CD14-positive monocyte (primary cell): ENCODE measurements around the gene TNNT2. TPM values are rescaled to one million over a fixed set of nuclear protein-coding genes. Genes with fewer than 3 reads are reported as not detected.

ENCODE experiments used
- DNase-seq, 3 donors: peaks; one replicate each; pipeline ENCODE4 v3.0.0-alpha.2; 2011 to 2022
- H2AFZ ChIP-seq: 2 replicates; pipeline ENCODE4 v1.6.0; 2012; ENCODE audit warnings: mild to moderate bottlenecking, low read depth, low read length, inconsistent platforms; ENCODE audit not compliant: insufficient read depth, poor library complexity, severe bottlenecking
- H3K27ac ChIP-seq, 2 donors: 1 replicate in 1 of 2; 2 replicates in 1 of 2; pipeline ENCODE4 v1.5.1; 2012 to 2013; ENCODE audit warnings: low read length in 2 of 2, control low read depth in 1 of 2, inconsistent platforms in 1 of 2, low read depth in 1 of 2, mild to moderate bottlenecking in 1 of 2
- H3K27me3 ChIP-seq, 2 donors: one replicate each; pipeline versions ENCODE4 v1.6.0 to v1.6.1; 2011 to 2013; ENCODE audit warnings: low read length in 2 of 2; ENCODE audit not compliant: control insufficient read depth in 2 of 2, insufficient read depth in 2 of 2
- H3K36me3 ChIP-seq, 2 donors: replicated peaks in 1 of 2; 1 replicate in 1 of 2; 2 replicates in 1 of 2; pipeline versions ENCODE4 v1.5.1 to v1.6.1; 2012 to 2013; ENCODE audit warnings: low read length in 2 of 2, control low read depth in 1 of 2, inconsistent platforms in 1 of 2, mild to moderate bottlenecking in 1 of 2; ENCODE audit not compliant: insufficient read depth in 2 of 2, control insufficient read depth in 1 of 2
- H3K4me1 ChIP-seq, 2 donors: 1 replicate in 1 of 2; 2 replicates in 1 of 2; pipeline versions ENCODE4 v1.5.1 to v1.6.1; 2012 to 2013; ENCODE audit warnings: low read length in 2 of 2, control low read depth in 1 of 2, inconsistent platforms in 1 of 2, mild to moderate bottlenecking in 1 of 2, moderate library complexity in 1 of 2; ENCODE audit not compliant: insufficient read depth in 2 of 2, control insufficient read depth in 1 of 2
- H3K4me2 ChIP-seq: replicated peaks from 2 replicates; pipeline ENCODE3; 2012; ENCODE audit warnings: low read length, moderate library complexity, mild to moderate bottlenecking; ENCODE audit not compliant: poor library complexity, severe bottlenecking; ENCODE audit errors: extremely low read depth
- H3K4me3 ChIP-seq, 3 experiments: fragments of 200-600 bp in 1 of 3; sonication (generic) in 1 of 3; replicated peaks in 1 of 3; 1 replicate in 2 of 3; 2 replicates in 1 of 3; pipeline ENCODE4 v1.5.1; 2011 to 2013; ENCODE audit warnings: low read length in 3 of 3, mild to moderate bottlenecking in 3 of 3, control low read depth in 2 of 3, low read depth in 2 of 3, inconsistent platforms in 1 of 3, moderate library complexity in 1 of 3
- H3K79me2 ChIP-seq: 2 replicates; pipeline ENCODE4 v1.6.0; 2012; ENCODE audit warnings: mild to moderate bottlenecking, control low read depth, inconsistent platforms, low read length, moderate library complexity; ENCODE audit not compliant: insufficient read depth
- H3K9ac ChIP-seq: 2 replicates; pipeline ENCODE4 v1.6.0; 2017; ENCODE audit warnings: low read length, mild to moderate bottlenecking; ENCODE audit not compliant: insufficient read depth, poor library complexity, severe bottlenecking
- H3K9me3 ChIP-seq, 2 donors: replicated peaks in 1 of 2; 1 replicate in 1 of 2; 2 replicates in 1 of 2; pipeline versions ENCODE4 v1.5.1 to v1.6.1; 2012 to 2013; ENCODE audit warnings: low read length in 2 of 2, control low read depth in 1 of 2; ENCODE audit not compliant: control insufficient read depth in 1 of 2, insufficient read depth in 1 of 2
- H4K20me1 ChIP-seq: 2 replicates; pipeline ENCODE4 v1.6.0; 2012; ENCODE audit warnings: mild to moderate bottlenecking, low read length, control low read depth, moderate library complexity; ENCODE audit not compliant: insufficient read depth
- H3K27ac Mint-ChIP-seq, 7 donors: one replicate each; pipeline ENCODE4 v1.8.0; 2020; ENCODE audit warnings: mild to moderate bottlenecking in 7 of 7, mixed read lengths in 7 of 7, moderate library complexity in 6 of 7, inconsistent platforms in 2 of 7
- H3K27me3 Mint-ChIP-seq, 3 donors: one replicate each; pipeline ENCODE4 v1.8.0; 2021 to 2022; ENCODE audit warnings: low read depth in 3 of 3, mild to moderate bottlenecking in 3 of 3, mixed read lengths in 3 of 3, moderate library complexity in 3 of 3, inconsistent platforms in 1 of 3
- H3K36me3 Mint-ChIP-seq, 2 donors: one replicate each; pipeline ENCODE4 v1.8.0; 2020; ENCODE audit warnings: mixed read lengths in 2 of 2, inconsistent platforms in 1 of 2, mild to moderate bottlenecking in 1 of 2
- H3K4me1 Mint-ChIP-seq: one replicate; pipeline ENCODE4 v1.8.0; 2020; ENCODE audit warnings: mild to moderate bottlenecking, mixed read lengths
- H3K4me3 Mint-ChIP-seq, 2 donors: one replicate each; pipeline ENCODE4 v1.8.0; 2020; ENCODE audit warnings: mild to moderate bottlenecking in 2 of 2, mixed read lengths in 2 of 2, moderate library complexity in 1 of 2
- H3K9me3 Mint-ChIP-seq, 7 donors: one replicate each; pipeline ENCODE4 v1.8.0; 2020 to 2022; ENCODE audit warnings: mixed read lengths in 7 of 7, mild to moderate bottlenecking in 6 of 7, moderate library complexity in 6 of 7, inconsistent platforms in 2 of 7
- WGBS: methylation state at CpG from one replicate; pipeline ENCODE4 v1.1.5; 2013; ENCODE audit warnings: missing lambda C conversion rate; ENCODE audit not compliant: insufficient coverage; 5-methylcytosine and 5-hydroxymethylcytosine counted together
- intact Hi-C, 2 donors: fragments of 100-400 bp; cut with micrococcal nuclease; formaldehyde crosslinking; loops; one replicate each; pipeline versions ENCODE4 v1.15.0 to v1.15.1; 2023
- polyA plus RNA-seq, 3 donors: library from polyadenylated mRNA; depleted of rRNA in 1 of 3; unstranded in 2 of 3; stranded (reverse) in 1 of 3; fragments of 300-500 nt in 2 of 3; fragments of >200 nt in 1 of 3; fragmentation: Illumina TruSeq in 2 of 3; gene quantifications; 1 replicate in 2 of 3; 2 replicates in 1 of 3; pipeline ENCODE4 v1.2.3, GENCODE V29; 2012 to 2021
- TF ChIP-seq, protein P1 (sequence below): fragments of 200-600 bp; IDR thresholded peaks from one replicate; pipeline ENCODE4 v1.8.0; 2022; ENCODE audit warnings: antibody characterized with exemption, mild to moderate bottlenecking

TNNT2 gene
- polyA plus RNA-seq, 3 donors: not detected

DNA sequence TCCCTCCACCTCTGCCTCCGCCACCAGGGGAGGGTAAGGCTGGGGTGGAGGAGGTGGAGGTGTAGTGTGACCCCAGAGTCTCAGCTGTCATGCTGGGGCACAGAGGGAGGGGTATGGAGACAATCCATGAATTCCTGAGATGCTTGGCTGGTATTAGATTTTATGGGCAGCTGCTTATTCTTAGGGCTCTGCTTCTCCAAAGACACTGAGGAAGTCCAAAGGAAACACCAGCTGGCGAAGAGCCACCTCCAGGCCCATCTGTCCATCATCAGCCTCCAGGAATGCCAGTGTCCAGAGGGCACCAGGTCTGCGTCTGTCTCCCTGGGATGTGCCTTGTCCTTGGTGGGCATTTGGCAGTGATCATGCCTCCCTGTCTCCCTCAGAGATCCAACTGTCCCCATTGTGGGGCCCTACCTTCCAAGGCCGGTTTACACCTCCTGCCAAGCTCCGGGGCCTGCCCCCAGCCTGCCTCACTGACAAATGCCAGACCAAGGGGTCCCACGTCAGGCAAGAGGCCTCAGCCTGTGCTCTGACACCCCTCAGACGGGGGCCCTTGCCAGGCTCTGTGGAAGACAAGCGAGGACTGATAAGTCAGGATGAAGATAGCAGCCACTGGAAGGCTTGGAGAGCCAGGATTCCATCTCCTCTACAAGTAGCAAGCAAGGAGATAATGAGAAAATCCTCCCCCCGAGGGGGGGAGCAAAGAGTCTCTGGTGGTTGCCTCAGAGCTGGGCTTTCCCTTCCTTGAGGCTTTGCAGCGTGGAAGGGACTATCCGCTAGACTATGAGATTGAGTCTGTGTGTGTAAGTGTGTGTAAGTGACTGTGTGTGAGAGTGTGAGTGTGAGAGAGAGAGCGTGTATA lies 42.5 kb upstream of the TNNT2 start:
- DNase-seq: no peak
- H3K4me1 ChIP-seq: no peaks in the 10 kb centered on the region
- H3K9me3 ChIP-seq: no peaks in the 10 kb centered on the region
- Mint-ChIP-seq H3K4me1 (no peaks in the 10 kb centered on the region), H3K36me3 (no peaks in the 10 kb centered on the region), H3K27ac (no peak overlapping the region), H3K27me3 (peaks cover 2 to 9% (median 6%) of the 10 kb centered on the region in 3 donors), H3K4me3 (no peak overlapping the region), H3K9me3 (peaks cover 0 to 2% (median 0%) of the 10 kb centered on the region in 7 donors)
- intact Hi-C loops: no loop called here
- no peaks in the 10 kb centered on the region for H3K36me3 ChIP-seq
- no peaks in the 10 kb centered on the region for H4K20me1 ChIP-seq
- no peak overlapping the region for H3K4me2 ChIP-seq
- no peak overlapping the region for H3K9ac ChIP-seq
- 88% methylated on average over 5 of the region's 12 CpGs for WGBS
- TF ChIP-seq, protein P1, sequence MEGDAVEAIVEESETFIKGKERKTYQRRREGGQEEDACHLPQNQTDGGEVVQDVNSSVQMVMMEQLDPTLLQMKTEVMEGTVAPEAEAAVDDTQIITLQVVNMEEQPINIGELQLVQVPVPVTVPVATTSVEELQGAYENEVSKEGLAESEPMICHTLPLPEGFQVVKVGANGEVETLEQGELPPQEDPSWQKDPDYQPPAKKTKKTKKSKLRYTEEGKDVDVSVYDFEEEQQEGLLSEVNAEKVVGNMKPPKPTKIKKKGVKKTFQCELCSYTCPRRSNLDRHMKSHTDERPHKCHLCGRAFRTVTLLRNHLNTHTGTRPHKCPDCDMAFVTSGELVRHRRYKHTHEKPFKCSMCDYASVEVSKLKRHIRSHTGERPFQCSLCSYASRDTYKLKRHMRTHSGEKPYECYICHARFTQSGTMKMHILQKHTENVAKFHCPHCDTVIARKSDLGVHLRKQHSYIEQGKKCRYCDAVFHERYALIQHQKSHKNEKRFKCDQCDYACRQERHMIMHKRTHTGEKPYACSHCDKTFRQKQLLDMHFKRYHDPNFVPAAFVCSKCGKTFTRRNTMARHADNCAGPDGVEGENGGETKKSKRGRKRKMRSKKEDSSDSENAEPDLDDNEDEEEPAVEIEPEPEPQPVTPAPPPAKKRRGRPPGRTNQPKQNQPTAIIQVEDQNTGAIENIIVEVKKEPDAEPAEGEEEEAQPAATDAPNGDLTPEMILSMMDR: no peak
- no peaks in the 10 kb centered on the region for H3K27me3 ChIP-seq
- H2AFZ ChIP-seq: no peak overlapping the region
- H3K27ac ChIP-seq: no peak overlapping the region
- no peaks in the 10 kb centered on the region for H3K79me2 ChIP-seq
- H3K4me3 ChIP-seq: no peak overlapping the region

DNA sequence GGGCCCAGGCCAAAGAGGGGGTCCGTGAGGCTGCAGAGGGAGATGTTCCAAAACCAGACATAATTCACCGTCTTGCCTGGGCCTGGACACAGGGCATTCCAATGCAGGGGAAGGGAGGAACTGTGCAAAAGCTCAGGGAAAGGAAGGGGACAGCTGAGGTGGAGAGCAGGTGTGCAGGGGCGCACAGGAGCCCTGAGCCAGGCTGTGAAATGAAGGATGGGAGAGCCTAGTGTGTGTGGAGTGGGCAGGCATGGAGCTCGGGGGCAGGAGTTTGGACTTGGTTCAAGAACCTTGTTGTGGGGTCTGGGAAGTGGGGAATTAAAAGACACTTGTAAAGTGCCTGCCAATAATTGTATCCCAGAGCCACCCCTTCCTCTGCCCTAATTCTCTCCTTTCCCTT lies 41.8 kb upstream of the TNNT2 start:
- WGBS: 100% methylated on average over 3 of the region's 4 CpGs
- H3K9me3 Mint-ChIP-seq: no peaks in the 10 kb centered on the region
- H3K27ac Mint-ChIP-seq: no peak overlapping the region
- intact Hi-C loops: no loop called here
- Histone ChIP-seq H3K79me2 (no peaks in the 10 kb centered on the region), H3K4me3 (no peak overlapping the region), H3K4me1 (no peaks in the 10 kb centered on the region), H3K27ac (no peak overlapping the region), H3K27me3 (no peaks in the 10 kb centered on the region), H4K20me1 (no peaks in the 10 kb centered on the region), H2AFZ (no peak overlapping the region), H3K9me3 (no peaks in the 10 kb centered on the region), H3K4me2 (no peak overlapping the region), H3K9ac (no peak overlapping the region), H3K36me3 (no peaks in the 10 kb centered on the region)
- H3K27me3 Mint-ChIP-seq: peaks cover 4 to 9% (median 7%) of the 10 kb centered on the region in 3 donors
- H3K4me1 Mint-ChIP-seq: no peaks in the 10 kb centered on the region
- no peaks in the 10 kb centered on the region for H3K36me3 Mint-ChIP-seq
- DNase-seq: no peak
- H3K4me3 Mint-ChIP-seq: no peak overlapping the region
- TF ChIP-seq, protein P1: no peak
